H1 (cell line): Measurements from ENCODE around the gene CCDC38.

Source experiments
- ATF2 ChIP-seq: IDR thresholded peaks from 2 replicates; pipeline ENCODE4 v1.6.1; 2012; ENCODE audit warnings: low read length, inconsistent platforms
- BACH1 ChIP-seq: IDR thresholded peaks from 2 replicates; pipeline ENCODE4 v1.6.1; 2012; ENCODE audit warnings: low read length, improper control_type of control experiment
- JUN ChIP-seq: IDR thresholded peaks from 2 replicates; pipeline ENCODE4 v1.6.1; 2011; ENCODE audit warnings: low read depth, mild to moderate bottlenecking, improper control_type of control experiment, low read length
- RXRA ChIP-seq: IDR thresholded peaks from 2 replicates; pipeline ENCODE4 v1.6.1; 2011; ENCODE audit warnings: low read depth, mild to moderate bottlenecking, low read length, moderate library complexity; ENCODE audit not compliant: insufficient read depth
- SIN3A ChIP-seq, 2 experiments: IDR thresholded peaks in 1 of 2; conservative IDR thresholded peaks in 1 of 2; 2 replicates each; pipeline ENCODE4 v1.6.1; 2011 to 2012; ENCODE audit warnings: low read length in 2 of 2, improper control_type of control experiment in 1 of 2, low read depth in 1 of 2, mild to moderate bottlenecking in 1 of 2
- SP4 ChIP-seq: IDR thresholded peaks from 2 replicates; pipeline ENCODE4 v1.6.1; 2012; ENCODE audit warnings: low read length, inconsistent platforms
- TF ChIP-seq, protein P1 (sequence below), 3 experiments: IDR thresholded peaks; 1 replicate in 2 of 3; 2 replicates in 1 of 3; pipeline versions ENCODE4 v1.5.1 to v1.6.1; 2011; ENCODE audit warnings: low read length in 3 of 3, mild to moderate bottlenecking in 3 of 3, inconsistent platforms in 2 of 3, low read depth in 1 of 3, moderate library complexity in 1 of 3; ENCODE audit not compliant: insufficient read depth in 1 of 3; ENCODE audit errors: control extremely low read depth in 1 of 3

- TF ChIP-seq, protein P1, sequence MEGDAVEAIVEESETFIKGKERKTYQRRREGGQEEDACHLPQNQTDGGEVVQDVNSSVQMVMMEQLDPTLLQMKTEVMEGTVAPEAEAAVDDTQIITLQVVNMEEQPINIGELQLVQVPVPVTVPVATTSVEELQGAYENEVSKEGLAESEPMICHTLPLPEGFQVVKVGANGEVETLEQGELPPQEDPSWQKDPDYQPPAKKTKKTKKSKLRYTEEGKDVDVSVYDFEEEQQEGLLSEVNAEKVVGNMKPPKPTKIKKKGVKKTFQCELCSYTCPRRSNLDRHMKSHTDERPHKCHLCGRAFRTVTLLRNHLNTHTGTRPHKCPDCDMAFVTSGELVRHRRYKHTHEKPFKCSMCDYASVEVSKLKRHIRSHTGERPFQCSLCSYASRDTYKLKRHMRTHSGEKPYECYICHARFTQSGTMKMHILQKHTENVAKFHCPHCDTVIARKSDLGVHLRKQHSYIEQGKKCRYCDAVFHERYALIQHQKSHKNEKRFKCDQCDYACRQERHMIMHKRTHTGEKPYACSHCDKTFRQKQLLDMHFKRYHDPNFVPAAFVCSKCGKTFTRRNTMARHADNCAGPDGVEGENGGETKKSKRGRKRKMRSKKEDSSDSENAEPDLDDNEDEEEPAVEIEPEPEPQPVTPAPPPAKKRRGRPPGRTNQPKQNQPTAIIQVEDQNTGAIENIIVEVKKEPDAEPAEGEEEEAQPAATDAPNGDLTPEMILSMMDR (IDR thresholded peaks at IDR 0.05; ENCODE audit: control extremely low read depth in 1 of 3, insufficient read depth in 1 of 3, low read depth in 1 of 3, low read length in 3 of 3) = no peak
- no peak for TF ChIP-seq SP4
- no peak for TF ChIP-seq BACH1
- no peak for TF ChIP-seq SIN3A (conservative IDR thresholded peaks at IDR 0.05 in 1 of 2, IDR thresholded peaks at IDR 0.05 in 1 of 2; ENCODE audit: low read depth in 1 of 2, low read length in 2 of 2)
- no peak for TF ChIP-seq ATF2
- TF ChIP-seq RXRA = no peak
- TF ChIP-seq JUN = no peak
Measured at GRCh38 chr12:95951515-95951914, 9.1 kb upstream of the CCDC38 start.
